Measurements from ENCODE around the gene ABTB2.

Gene ABTB2

GRCh38 chr11:34280945-34281872 lies 76.6 kb downstream of the ABTB2 start:
- DNase-seq = no peak

GRCh38 chr11:34278693-34279297 lies 79.0 kb downstream of the ABTB2 start:
- no peak for DNase-seq

- no peak for DNase-seq
Observed at GRCh38 chr11:34278175-34278574, 79.6 kb downstream of the ABTB2 start.

GRCh38 chr11:34277171-34277570 lies 80.6 kb downstream of the ABTB2 start:
- DNase-seq = no peak

GRCh38 chr11:34276352-34276864 lies 81.4 kb downstream of the ABTB2 start:
- no peak for DNase-seq

- no peak for DNase-seq
Observed at GRCh38 chr11:34275486-34275885, 82.3 kb downstream of the ABTB2 start.

GRCh38 chr11:34274712-34275398 lies 83.0 kb downstream of the ABTB2 start:
- no peak for DNase-seq

- DNase-seq = no peak
Observed at GRCh38 chr11:34273099-34273498, 84.7 kb downstream of the ABTB2 start.

GRCh38 chr11:34271727-34272126 lies 86.1 kb downstream of the ABTB2 start:
- DNase-seq = no peak

- DNase-seq = no peak
Observed at GRCh38 chr11:34270711-34271110, 87.1 kb downstream of the ABTB2 start.

GRCh38 chr11:34269694-34270245 lies 88.0 kb downstream of the ABTB2 start:
- no peak for DNase-seq

GRCh38 chr11:34268906-34269430 lies 88.8 kb downstream of the ABTB2 start:
- DNase-seq = no peak

- no peak for DNase-seq
Observed at GRCh38 chr11:34267417-34267816, 90.4 kb downstream of the ABTB2 start.

- no peak for DNase-seq
Observed at GRCh38 chr11:34267013-34267412, 90.8 kb downstream of the ABTB2 start.

GRCh38 chr11:34266090-34266912 lies 91.5 kb downstream of the ABTB2 start:
- DNase-seq = no peak

- no peak for DNase-seq
Observed at GRCh38 chr11:34264303-34265110, 93.3 kb downstream of the ABTB2 start.

GRCh38 chr11:34263441-34264091 lies 94.2 kb downstream of the ABTB2 start:
- DNase-seq = no peak

- no peak for DNase-seq
Observed at GRCh38 chr11:34262531-34263081, 95.2 kb downstream of the ABTB2 start.

GRCh38 chr11:34261820-34262219 lies 96.0 kb downstream of the ABTB2 start:
- no peak for DNase-seq

GRCh38 chr11:34261095-34261494 lies 96.7 kb downstream of the ABTB2 start:
- DNase-seq = no peak
